ENCODE results near the gene MARVELD1. TPM values are rescaled to one million over a fixed set of nuclear protein-coding genes. Genes with fewer than 3 reads are reported as not detected.
A peak's percentile ranks its signal among the peaks of the same experiment; 100 is the strongest.

Gene MARVELD1
- total RNA-seq, 8 experiments from 2014 or later = 2.0 to 37.7 (median 8.2) TPM

DNA sequence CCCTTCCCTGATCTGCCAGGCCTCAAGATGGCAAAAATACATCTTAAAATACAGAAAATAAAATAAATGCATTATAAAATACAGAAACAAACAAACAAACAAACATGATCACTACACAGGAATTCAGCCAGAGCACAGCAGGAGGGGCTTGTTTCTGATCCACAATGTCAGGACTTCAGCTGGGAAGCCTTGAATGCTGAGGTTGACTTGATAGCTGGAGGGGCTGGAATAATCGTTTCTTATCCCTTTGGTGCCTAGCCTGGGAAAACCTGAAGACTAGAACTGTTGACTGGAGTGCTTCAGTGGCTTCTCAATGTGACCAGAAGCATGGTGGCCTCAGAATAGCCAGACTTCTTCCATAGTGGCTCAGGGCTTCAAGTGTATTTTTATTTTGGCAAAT lies 9.2 kb upstream of the MARVELD1 start:
- Histone ChIP-seq H3K4me3 (no peak overlapping the region), H3K4me1 (replicated peaks in 1 of 2) (no peaks in the 10 kb centered on the region), H3K27ac (no peak overlapping the region)
- in situ Hi-C loops (cut with MboI; ENCODE audit: low pct_unique_long_range_greater_than_20kb in 2 of 9, low sequenced_read_pairs in 9 of 9, unreplicated experiment in 9 of 9) = no loop called here
- ATAC-seq (replicated peaks in 6 of 8) = no peak
- 0 to 89% (median 50%) methylated on average over 1 of the region's 1 CpG; no CpG with 5 or more reads in 5 of the 10 experiments for WGBS, 10 experiments

- in situ Hi-C loops (cut with MboI; ENCODE audit: low pct_unique_long_range_greater_than_20kb in 2 of 9, low sequenced_read_pairs in 9 of 9, unreplicated experiment in 9 of 9) = no loop called here
- WGBS, 10 experiments = 25 to 67% (median 60%) methylated on average over 1 to 2 of the region's 3 CpGs; no CpG with 5 or more reads in 5 of the 10 experiments
- H3K27ac ChIP-seq = no peak overlapping the region
- no peaks in the 10 kb centered on the region for H3K4me1 ChIP-seq (replicated peaks in 1 of 2)
- no peak for ATAC-seq (replicated peaks in 6 of 8)
- H3K4me3 ChIP-seq = no peak overlapping the region
These were observed 8.4 kb upstream of the MARVELD1 start for GRCh38 chr10:97705006-97705670.

DNA sequence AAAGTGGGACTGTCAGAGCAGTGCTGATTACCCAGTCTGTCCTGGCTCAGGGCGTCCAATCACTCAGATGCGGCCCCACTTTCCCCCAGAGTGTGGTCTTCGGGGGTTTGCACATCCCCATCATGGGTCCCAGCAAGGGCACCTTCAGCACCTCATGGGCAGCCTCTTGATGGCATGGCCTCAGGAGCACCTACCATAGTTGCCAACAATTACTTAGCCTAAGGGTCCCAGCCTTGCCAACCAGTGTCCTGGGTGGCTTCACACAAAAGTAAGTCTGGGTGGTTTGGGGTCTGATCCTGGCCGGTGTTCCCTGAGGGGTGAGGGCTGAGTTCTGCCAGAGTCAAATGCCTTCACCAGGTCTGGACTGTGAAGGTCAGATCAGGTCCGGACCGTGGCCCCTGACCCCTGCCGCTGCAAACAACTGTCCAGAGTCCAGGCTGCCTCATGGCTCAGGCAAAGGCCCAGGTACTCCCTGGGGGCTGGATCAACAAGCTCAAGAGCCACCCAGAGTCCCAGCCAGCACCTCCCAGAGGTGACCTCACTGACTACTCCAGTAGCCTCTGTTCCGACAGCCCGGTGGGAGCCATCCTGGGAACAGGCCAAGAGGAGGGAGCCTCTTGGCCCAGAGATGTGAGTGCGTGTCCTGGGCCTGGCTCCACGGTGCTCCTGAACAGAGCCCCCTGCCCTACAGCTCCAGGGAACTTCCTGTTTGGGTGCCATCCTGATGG lies 6.2 kb upstream of the MARVELD1 start:
- 60 to 100% (median 81%) methylated on average over 1 to 8 of the region's 11 CpGs; no CpG with 5 or more reads in 4 of the 10 experiments for WGBS, 10 experiments
- Histone ChIP-seq H3K4me3 (no peak overlapping the region), H3K4me1 (replicated peaks in 1 of 2) (no peaks in the 10 kb centered on the region), H3K27ac (no peak overlapping the region)
- in situ Hi-C loops (cut with MboI; ENCODE audit: low pct_unique_long_range_greater_than_20kb in 2 of 9, low sequenced_read_pairs in 9 of 9, unreplicated experiment in 9 of 9) = no loop called here
- ATAC-seq (replicated peaks in 6 of 8) = no peak

DNA sequence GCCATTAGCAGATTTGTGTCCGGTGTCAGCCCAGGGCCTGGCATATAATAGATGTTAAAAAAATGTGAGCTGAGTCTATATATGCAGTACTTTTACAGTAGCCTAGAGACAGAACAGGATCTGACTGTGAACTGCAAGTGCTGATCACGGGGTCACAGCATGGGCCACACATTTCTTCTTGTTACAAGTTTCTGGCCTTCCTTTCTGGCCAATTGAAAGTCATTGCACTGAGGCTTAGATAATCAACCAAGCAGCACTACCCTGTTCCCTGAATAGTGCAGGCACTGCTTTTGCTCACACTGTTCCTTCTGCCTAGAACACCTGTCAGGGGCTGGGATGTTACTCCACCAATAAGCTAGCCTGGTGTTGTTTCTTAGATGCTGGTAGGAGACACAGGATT lies 5.4 kb upstream of the MARVELD1 start:
- 50 to 70% (median 61%) methylated on average over 1 to 2 of the region's 2 CpGs; no CpG with 5 or more reads in 6 of the 10 experiments for WGBS, 10 experiments
- H3K4me1 ChIP-seq (replicated peaks in 1 of 2) = peaks cover 2% of the 10 kb centered on the region in 2 donors
- peak in 5 of 8 experiments; percentile 28 to 57 (median 47) for ATAC-seq (replicated peaks in 6 of 8)
- H3K27ac ChIP-seq = no peak overlapping the region
- H3K4me3 ChIP-seq = no peak overlapping the region
- in situ Hi-C loops (cut with MboI; ENCODE audit: low pct_unique_long_range_greater_than_20kb in 2 of 9, low sequenced_read_pairs in 9 of 9, unreplicated experiment in 9 of 9) = no loop called here

GRCh38 chr10:97708976-97709946 lies 4.3 kb upstream of the MARVELD1 start:
- in situ Hi-C loops (cut with MboI; ENCODE audit: low pct_unique_long_range_greater_than_20kb in 2 of 9, low sequenced_read_pairs in 9 of 9, unreplicated experiment in 9 of 9) = no loop called here
- Histone ChIP-seq H3K4me3 (no peak overlapping the region), H3K27ac (no peak overlapping the region), H3K4me1 (replicated peaks in 1 of 2) (peaks cover 4 to 9% of the 10 kb centered on the region in 2 donors)
- peak in 3 of 8 experiments; percentile 2 to 29 (median 8) for ATAC-seq (replicated peaks in 6 of 8)
- WGBS, 10 experiments = 0 to 73% (median 21%) methylated on average over 2 to 9 of the region's 18 CpGs; no CpG with 5 or more reads in 2 of the 10 experiments

DNA sequence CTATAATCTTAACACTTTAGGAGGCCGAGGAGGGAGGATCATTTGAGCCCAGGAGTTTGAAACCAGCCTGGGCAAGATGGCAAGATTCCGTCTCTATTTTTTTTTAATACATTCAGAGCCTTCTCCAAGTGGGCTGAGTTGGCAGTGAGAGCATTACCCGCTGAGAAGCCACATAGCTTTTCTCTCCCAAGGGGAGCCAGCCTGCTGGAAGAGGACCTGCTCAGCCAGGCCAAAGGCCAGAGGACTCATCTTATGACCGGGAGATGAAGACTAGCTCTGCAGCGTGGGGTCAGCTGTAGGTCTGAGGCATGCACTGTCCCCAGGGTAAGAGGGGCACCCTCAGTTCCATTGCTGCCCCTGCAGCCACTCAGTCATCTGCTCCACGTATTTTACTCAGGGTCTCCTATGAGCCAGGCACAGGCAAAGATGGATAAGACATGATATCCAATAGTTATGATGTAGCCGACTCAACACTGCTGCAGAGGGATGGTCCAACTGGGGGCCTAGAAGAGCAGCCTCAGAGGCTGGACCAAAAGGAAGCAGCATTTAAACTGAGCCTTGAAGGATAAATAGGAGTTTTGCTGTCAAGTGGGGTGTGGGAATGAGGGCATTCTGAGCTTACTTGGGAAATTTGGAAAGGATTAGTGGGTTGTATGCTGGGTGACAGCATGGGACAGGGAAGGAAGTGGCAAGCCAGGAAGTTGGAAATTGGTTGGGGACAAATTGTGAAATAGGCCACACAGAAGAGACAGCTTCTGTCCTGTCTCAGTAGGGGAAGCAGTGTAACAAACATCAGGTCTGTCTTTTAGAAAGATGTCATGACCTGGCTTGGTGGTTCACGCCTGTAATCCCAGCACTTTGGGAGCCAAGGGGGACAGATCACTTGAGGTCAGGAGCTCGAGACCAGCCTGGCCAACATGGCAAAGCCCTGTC lies 1.6 kb upstream of the MARVELD1 start:
- H3K27ac ChIP-seq = no peak overlapping the region
- no peak overlapping the region for H3K4me3 ChIP-seq
- WGBS, 10 experiments = 0 to 100% (median 78%) methylated on average over 1 to 4 of the region's 9 CpGs
- in situ Hi-C loops (cut with MboI; ENCODE audit: low pct_unique_long_range_greater_than_20kb in 2 of 9, low sequenced_read_pairs in 9 of 9, unreplicated experiment in 9 of 9) = no loop called here
- peaks cover 4 to 18% of the 10 kb centered on the region in 2 donors for H3K4me1 ChIP-seq (replicated peaks in 1 of 2)
- ATAC-seq (replicated peaks in 6 of 8) = no peak

DNA sequence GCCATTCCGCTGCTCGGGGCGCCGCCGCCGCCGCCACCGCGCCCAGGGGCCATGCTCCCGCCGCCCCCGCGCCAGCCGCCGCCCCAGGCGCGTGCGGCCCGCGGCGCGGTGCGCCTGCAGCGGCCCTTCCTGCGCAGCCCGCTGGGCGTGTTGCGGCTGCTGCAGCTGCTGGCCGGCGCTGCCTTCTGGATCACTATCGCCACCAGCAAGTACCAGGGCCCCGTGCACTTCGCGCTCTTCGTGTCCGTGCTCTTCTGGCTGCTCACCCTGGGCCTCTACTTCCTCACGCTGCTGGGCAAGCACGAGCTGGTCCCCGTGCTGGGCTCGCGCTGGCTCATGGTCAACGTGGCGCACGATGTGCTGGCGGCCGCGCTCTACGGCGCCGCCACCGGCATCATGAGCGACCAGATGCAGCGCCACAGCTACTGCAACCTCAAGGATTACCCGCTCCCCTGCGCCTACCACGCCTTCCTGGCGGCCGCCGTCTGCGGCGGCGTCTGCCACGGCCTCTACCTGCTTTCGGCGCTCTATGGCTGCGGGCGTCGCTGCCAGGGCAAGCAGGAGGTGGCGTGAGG lies 383 bp downstream of the MARVELD1 start:
- H3K27ac ChIP-seq = peak overlapping the region; percentile 33 to 72
- 0 to 3% (median 0%) methylated on average over 3 to 14 of the region's 69 CpGs; no CpG with 5 or more reads in 7 of the 10 experiments for WGBS, 10 experiments
- in situ Hi-C loops (cut with MboI; ENCODE audit: low pct_unique_long_range_greater_than_20kb in 2 of 9, low sequenced_read_pairs in 9 of 9, unreplicated experiment in 9 of 9) = no loop called here
- ATAC-seq (replicated peaks in 6 of 8) = peak; percentile 57 to 87 (median 82)
- H3K4me3 ChIP-seq = peak overlapping the region; percentile 25 to 42 (median 34)
- H3K4me1 ChIP-seq (replicated peaks in 1 of 2) = peaks cover 8 to 28% of the 10 kb centered on the region in 2 donors

DNA sequence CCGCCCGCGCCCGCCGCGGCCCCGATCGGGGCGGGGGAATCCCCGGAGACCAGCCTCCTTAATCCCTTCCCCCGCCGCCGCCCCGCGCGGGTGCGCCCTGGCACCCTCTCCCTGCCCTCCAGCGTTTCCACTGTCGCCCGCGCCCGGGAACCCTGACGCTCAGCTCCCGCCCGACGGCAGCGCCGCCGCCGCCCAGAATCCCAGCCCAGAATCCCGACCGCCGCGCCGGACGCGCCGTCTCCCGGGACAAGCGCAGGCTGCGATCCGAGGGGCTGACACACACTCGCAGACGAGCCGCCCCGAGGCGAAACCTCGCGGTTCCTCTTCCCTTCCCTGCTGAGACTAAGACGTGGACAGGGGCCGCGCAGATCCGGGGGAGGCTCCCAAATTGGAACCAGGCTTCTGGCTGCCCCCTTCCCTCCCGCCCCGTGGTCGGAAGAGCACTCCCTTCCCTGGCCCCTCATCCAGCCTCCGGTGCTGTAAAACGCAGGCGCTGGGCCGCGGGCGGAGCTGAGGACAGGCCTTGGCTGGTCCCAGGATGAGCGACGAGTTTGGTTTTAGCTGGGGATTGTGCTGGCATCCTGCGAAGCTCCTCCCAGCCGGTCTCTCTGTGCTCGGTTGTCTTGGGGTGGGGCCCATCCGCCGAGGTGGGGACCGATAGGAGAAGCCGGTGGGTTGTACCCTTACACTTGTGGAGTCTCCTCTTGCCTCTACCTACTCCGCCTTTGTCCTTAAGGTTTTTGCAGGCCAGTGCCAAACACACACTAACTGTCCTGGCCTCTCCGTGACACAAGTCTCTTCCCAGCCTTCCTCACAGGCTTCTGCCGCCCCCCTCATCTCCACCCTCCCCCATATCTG lies 1.1 kb downstream of the MARVELD1 start:
- peak; percentile 30 to 65 (median 56) for ATAC-seq (replicated peaks in 6 of 8)
- in situ Hi-C loops (cut with MboI; ENCODE audit: low pct_unique_long_range_greater_than_20kb in 2 of 9, low sequenced_read_pairs in 9 of 9, unreplicated experiment in 9 of 9) = no loop called here
- WGBS, 10 experiments = 0 to 80% (median 1%) methylated on average over 1 to 16 of the region's 74 CpGs; no CpG with 5 or more reads in 5 of the 10 experiments
- peak overlapping the region; percentile 25 to 42 (median 34) for H3K4me3 ChIP-seq
- peak overlapping the region; percentile 33 to 72 for H3K27ac ChIP-seq
- peaks cover 15 to 30% of the 10 kb centered on the region in 2 donors for H3K4me1 ChIP-seq (replicated peaks in 1 of 2)

- Histone ChIP-seq H3K4me1 (replicated peaks in 1 of 2) (peaks cover 15 to 30% of the 10 kb centered on the region in 2 donors), H3K27ac (no peak overlapping the region), H3K4me3 (no peak overlapping the region)
- in situ Hi-C loops (cut with MboI; ENCODE audit: low pct_unique_long_range_greater_than_20kb in 2 of 9, low sequenced_read_pairs in 9 of 9, unreplicated experiment in 9 of 9) = no loop called here
- 0 to 100% (median 61%) methylated on average over 1 to 5 of the region's 8 CpGs; no CpG with 5 or more reads in 4 of the 10 experiments for WGBS, 10 experiments
- ATAC-seq (replicated peaks in 6 of 8) = no peak
These were observed 1.8 kb downstream of the MARVELD1 start for GRCh38 chr10:97715259-97715874.

DNA sequence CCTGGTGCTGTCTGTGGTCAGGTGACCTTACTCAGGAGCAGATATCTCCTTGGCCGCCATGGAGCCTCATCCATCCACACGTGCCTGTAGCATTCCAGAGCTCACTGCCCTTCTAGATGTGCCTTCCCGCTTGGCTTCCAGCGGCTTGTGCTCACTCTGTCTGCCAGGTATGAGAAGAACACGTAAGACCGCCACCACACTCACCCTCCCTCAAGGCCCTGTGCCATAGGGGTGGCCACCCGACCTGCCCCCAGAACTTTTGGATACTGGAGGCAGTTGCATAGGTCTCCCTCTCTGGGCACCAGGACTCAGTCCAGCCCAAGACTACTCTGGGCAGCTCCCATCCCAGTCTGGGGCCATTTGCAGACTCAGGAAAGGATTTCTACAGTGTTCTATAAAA lies 4.1 kb downstream of the MARVELD1 start:
- WGBS, 10 experiments = 80 to 100% (median 93%) methylated on average over 1 to 3 of the region's 7 CpGs; no CpG with 5 or more reads in 5 of the 10 experiments
- Histone ChIP-seq H3K27ac (no peak overlapping the region), H3K4me1 (replicated peaks in 1 of 2) (peaks cover 15 to 30% of the 10 kb centered on the region in 2 donors), H3K4me3 (no peak overlapping the region)
- in situ Hi-C loops (cut with MboI; ENCODE audit: low pct_unique_long_range_greater_than_20kb in 2 of 9, low sequenced_read_pairs in 9 of 9, unreplicated experiment in 9 of 9) = no loop called here
- no peak for ATAC-seq (replicated peaks in 6 of 8)

Measured in motor neuron (in vitro differentiated cells).